Gastrocnemius medialis (tissue), 4 donors: ENCODE results near the gene N4BP3.

Experiments
- POLR2A ChIP-seq, 2 donors: fragments of 450-650 bp; IDR thresholded peaks; one replicate each; pipeline ENCODE4 v1.6.1; 2017; ENCODE audit warnings: antibody characterized with exemption in 2 of 2, mild to moderate bottlenecking in 2 of 2, moderate library complexity in 2 of 2
- TF ChIP-seq, protein P1 (sequence below), 5 experiments: fragments of 450-650 bp in 3 of 5; fragments of 200-600 bp in 2 of 5; sonication (generic) in 2 of 5; IDR thresholded peaks in 4 of 5; conservative IDR thresholded peaks in 1 of 5; 1 replicate in 4 of 5; 2 replicates in 1 of 5; pipeline ENCODE4 v1.5.1; 2016 to 2019; ENCODE audit warnings: antibody characterized with exemption in 5 of 5, mild to moderate bottlenecking in 3 of 5, moderate library complexity in 3 of 5

DNA sequence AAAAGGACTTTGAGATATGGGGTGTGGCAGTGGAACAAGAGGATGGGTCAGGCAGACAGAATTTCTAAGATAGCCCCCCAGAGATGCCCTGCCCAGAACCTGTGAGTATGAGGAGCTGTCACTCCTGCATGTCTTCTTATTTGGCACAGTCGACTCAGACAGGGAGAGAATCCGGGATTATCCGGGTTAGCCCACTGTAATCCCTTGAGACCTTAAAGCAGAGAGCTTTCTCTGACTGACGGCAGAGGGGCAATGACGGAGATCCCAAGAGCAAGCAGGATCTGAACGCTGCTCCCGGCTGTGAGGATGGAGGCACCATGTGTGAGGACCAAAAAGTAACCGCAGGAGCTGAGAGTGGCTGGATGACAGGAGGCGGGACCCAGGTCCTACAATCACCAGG is 49.1 kb downstream of the N4BP3 start:
- TF ChIP-seq, protein P1, sequence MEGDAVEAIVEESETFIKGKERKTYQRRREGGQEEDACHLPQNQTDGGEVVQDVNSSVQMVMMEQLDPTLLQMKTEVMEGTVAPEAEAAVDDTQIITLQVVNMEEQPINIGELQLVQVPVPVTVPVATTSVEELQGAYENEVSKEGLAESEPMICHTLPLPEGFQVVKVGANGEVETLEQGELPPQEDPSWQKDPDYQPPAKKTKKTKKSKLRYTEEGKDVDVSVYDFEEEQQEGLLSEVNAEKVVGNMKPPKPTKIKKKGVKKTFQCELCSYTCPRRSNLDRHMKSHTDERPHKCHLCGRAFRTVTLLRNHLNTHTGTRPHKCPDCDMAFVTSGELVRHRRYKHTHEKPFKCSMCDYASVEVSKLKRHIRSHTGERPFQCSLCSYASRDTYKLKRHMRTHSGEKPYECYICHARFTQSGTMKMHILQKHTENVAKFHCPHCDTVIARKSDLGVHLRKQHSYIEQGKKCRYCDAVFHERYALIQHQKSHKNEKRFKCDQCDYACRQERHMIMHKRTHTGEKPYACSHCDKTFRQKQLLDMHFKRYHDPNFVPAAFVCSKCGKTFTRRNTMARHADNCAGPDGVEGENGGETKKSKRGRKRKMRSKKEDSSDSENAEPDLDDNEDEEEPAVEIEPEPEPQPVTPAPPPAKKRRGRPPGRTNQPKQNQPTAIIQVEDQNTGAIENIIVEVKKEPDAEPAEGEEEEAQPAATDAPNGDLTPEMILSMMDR (IDR thresholded peaks at IDR 0.05 in 4 of 5, conservative IDR thresholded peaks at IDR 0.05 in 1 of 5), result no peak
- no peak for TF ChIP-seq POLR2A (IDR thresholded peaks at IDR 0.05)
